ENCODE measurements around the gene COX7A2L. TPM values are rescaled to one million over a fixed set of nuclear protein-coding genes. Genes with fewer than 3 reads are reported as not detected.

Gene COX7A2L
- total RNA-seq, 1 experiment from 2014 or later, result 99.5 TPM

DNA sequence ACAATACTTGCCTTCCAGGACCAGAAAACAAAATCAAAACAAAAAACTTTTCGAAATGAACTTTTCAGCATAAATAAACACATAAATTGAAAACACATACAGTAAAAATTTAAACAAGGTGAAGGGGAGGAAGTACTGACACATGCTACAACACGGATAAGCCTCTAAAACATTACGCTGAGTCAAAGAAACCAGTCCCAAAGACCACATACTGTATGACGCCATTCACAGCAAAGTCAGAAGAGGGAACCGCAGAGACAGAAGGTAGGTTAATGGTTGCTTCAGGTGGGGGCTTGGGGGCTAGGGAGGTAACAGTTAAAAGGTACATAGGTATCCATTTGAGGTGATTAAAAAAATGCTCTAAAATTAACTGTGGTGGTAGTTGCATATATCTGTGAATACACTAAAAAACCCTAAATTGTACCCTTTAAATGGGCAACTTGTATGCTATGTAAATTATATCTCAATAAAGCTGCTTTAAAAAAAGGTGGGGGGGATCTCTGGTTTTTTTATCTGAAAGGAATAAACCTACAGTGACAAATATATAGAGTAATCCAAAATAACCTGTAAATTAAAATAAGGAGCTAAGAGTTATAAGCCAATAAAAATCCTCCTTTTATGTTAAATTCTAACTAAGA lies 7.1 kb downstream of the COX7A2L start:
- H3K4me1 Mint-ChIP-seq, result no peaks in the 10 kb centered on the region; the same call in 1 of the 2 replicates
- ATAC-seq (no peak), DNase-seq (ENCODE audit: low spot score) (no peak)
- H3K27ac Mint-ChIP-seq, result no peak overlapping the region
- no peaks in the 10 kb centered on the region for H3K9me3 Mint-ChIP-seq
- H3K27me3 Mint-ChIP-seq (ENCODE audit: low read depth), result no peaks in the 10 kb centered on the region
- no peak overlapping the region for H3K4me3 Mint-ChIP-seq
- TF ChIP-seq, protein P1, sequence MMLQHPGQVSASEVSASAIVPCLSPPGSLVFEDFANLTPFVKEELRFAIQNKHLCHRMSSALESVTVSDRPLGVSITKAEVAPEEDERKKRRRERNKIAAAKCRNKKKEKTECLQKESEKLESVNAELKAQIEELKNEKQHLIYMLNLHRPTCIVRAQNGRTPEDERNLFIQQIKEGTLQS (CRISPR knock-in tag; conservative IDR thresholded peaks at IDR 0.05), result no peak
- no peak for TF ChIP-seq SOX15 (CRISPR knock-in tag; IDR thresholded peaks at IDR 0.05)
- TF ChIP-seq SP1 (CRISPR knock-in tag; conservative IDR thresholded peaks at IDR 0.05), result no peak
- TF ChIP-seq SMAD4 (CRISPR knock-in tag; IDR thresholded peaks at IDR 0.05), result no peak
- no peak for TF ChIP-seq TEAD1 (CRISPR knock-in tag; IDR thresholded peaks at IDR 0.05)
- TF ChIP-seq, protein P2, sequence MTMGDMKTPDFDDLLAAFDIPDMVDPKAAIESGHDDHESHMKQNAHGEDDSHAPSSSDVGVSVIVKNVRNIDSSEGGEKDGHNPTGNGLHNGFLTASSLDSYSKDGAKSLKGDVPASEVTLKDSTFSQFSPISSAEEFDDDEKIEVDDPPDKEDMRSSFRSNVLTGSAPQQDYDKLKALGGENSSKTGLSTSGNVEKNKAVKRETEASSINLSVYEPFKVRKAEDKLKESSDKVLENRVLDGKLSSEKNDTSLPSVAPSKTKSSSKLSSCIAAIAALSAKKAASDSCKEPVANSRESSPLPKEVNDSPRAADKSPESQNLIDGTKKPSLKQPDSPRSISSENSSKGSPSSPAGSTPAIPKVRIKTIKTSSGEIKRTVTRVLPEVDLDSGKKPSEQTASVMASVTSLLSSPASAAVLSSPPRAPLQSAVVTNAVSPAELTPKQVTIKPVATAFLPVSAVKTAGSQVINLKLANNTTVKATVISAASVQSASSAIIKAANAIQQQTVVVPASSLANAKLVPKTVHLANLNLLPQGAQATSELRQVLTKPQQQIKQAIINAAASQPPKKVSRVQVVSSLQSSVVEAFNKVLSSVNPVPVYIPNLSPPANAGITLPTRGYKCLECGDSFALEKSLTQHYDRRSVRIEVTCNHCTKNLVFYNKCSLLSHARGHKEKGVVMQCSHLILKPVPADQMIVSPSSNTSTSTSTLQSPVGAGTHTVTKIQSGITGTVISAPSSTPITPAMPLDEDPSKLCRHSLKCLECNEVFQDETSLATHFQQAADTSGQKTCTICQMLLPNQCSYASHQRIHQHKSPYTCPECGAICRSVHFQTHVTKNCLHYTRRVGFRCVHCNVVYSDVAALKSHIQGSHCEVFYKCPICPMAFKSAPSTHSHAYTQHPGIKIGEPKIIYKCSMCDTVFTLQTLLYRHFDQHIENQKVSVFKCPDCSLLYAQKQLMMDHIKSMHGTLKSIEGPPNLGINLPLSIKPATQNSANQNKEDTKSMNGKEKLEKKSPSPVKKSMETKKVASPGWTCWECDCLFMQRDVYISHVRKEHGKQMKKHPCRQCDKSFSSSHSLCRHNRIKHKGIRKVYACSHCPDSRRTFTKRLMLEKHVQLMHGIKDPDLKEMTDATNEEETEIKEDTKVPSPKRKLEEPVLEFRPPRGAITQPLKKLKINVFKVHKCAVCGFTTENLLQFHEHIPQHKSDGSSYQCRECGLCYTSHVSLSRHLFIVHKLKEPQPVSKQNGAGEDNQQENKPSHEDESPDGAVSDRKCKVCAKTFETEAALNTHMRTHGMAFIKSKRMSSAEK (CRISPR knock-in tag; IDR thresholded peaks at IDR 0.05; ENCODE audit: borderline replicate concordance), result no peak
- no peak for TF ChIP-seq TP53 (CRISPR knock-in tag; IDR thresholded peaks at IDR 0.05)
- TF ChIP-seq, protein P3, sequence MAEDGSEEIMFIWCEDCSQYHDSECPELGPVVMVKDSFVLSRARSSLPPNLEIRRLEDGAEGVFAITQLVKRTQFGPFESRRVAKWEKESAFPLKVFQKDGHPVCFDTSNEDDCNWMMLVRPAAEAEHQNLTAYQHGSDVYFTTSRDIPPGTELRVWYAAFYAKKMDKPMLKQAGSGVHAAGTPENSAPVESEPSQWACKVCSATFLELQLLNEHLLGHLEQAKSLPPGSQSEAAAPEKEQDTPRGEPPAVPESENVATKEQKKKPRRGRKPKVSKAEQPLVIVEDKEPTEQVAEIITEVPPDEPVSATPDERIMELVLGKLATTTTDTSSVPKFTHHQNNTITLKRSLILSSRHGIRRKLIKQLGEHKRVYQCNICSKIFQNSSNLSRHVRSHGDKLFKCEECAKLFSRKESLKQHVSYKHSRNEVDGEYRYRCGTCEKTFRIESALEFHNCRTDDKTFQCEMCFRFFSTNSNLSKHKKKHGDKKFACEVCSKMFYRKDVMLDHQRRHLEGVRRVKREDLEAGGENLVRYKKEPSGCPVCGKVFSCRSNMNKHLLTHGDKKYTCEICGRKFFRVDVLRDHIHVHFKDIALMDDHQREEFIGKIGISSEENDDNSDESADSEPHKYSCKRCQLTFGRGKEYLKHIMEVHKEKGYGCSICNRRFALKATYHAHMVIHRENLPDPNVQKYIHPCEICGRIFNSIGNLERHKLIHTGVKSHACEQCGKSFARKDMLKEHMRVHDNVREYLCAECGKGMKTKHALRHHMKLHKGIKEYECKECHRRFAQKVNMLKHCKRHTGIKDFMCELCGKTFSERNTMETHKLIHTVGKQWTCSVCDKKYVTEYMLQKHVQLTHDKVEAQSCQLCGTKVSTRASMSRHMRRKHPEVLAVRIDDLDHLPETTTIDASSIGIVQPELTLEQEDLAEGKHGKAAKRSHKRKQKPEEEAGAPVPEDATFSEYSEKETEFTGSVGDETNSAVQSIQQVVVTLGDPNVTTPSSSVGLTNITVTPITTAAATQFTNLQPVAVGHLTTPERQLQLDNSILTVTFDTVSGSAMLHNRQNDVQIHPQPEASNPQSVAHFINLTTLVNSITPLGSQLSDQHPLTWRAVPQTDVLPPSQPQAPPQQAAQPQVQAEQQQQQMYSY (CRISPR knock-in tag; IDR thresholded peaks at IDR 0.05), result no peak
- no peak for TF ChIP-seq ZNF423 (CRISPR knock-in tag; IDR thresholded peaks at IDR 0.05)
- no peak for TF ChIP-seq RELA (CRISPR knock-in tag; IDR thresholded peaks at IDR 0.05; ENCODE audit: borderline replicate concordance)
- no peak for TF ChIP-seq NR1H2 (CRISPR knock-in tag; IDR thresholded peaks at IDR 0.05)
- no peak for TF ChIP-seq MYBL2 (CRISPR knock-in tag; IDR thresholded peaks at IDR 0.05)
- CTCF ChIA-PET, result no interaction called here
- POLR2A ChIA-PET, result no interaction called here
- H3K36me3 Mint-ChIP-seq, result peaks cover 28% of the 10 kb centered on the region

DNA sequence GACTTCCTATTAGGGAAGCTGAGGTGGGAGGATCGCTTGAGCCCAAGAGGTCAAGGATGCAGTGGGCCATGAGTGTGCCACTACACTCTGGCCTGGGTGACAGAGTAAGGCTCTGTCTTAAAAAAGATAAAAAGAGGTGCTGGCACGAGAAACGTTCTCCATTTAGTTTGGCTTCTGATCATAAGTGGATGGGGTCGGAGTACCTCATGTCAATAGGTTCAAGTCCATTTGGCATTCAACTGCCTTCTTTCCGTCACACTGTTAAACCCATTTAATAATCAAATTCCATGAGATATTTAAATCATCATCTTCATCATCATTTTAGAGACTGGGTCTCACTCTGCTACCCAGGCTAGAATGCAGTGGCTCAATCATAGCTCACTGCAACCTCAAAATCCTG lies 9.2 kb downstream of the COX7A2L start:
- no peaks in the 10 kb centered on the region for H3K27me3 Mint-ChIP-seq (ENCODE audit: low read depth)
- POLR2A ChIA-PET, result no interaction called here

More for the DNA sequence above, 9.2 kb downstream of the COX7A2L start:
- Mint-ChIP-seq H3K27ac (no peak overlapping the region), H3K36me3 (peaks cover 40% of the 10 kb centered on the region), H3K9me3 (no peaks in the 10 kb centered on the region), H3K4me1 (no peaks in the 10 kb centered on the region), H3K4me3 (no peak overlapping the region)
- DNase-seq (ENCODE audit: low spot score), result no peak
- CTCF ChIA-PET, result no interaction called here
- TF ChIP-seq IRF2 (CRISPR knock-in tag; IDR thresholded peaks at IDR 0.05; ENCODE audit: borderline replicate concordance, low read depth), result no peak
- no peak for TF ChIP-seq SMAD4 (CRISPR knock-in tag; IDR thresholded peaks at IDR 0.05)
- no peak for TF ChIP-seq EMX1 (CRISPR knock-in tag; IDR thresholded peaks at IDR 0.05)
- TF ChIP-seq, protein P4, sequence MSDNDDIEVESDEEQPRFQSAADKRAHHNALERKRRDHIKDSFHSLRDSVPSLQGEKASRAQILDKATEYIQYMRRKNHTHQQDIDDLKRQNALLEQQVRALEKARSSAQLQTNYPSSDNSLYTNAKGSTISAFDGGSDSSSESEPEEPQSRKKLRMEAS (CRISPR knock-in tag; IDR thresholded peaks at IDR 0.05), result no peak
- TF ChIP-seq, protein P5, sequence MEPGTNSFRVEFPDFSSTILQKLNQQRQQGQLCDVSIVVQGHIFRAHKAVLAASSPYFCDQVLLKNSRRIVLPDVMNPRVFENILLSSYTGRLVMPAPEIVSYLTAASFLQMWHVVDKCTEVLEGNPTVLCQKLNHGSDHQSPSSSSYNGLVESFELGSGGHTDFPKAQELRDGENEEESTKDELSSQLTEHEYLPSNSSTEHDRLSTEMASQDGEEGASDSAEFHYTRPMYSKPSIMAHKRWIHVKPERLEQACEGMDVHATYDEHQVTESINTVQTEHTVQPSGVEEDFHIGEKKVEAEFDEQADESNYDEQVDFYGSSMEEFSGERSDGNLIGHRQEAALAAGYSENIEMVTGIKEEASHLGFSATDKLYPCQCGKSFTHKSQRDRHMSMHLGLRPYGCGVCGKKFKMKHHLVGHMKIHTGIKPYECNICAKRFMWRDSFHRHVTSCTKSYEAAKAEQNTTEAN (CRISPR knock-in tag; IDR thresholded peaks at IDR 0.05), result no peak
- TF ChIP-seq TEAD1 (CRISPR knock-in tag; IDR thresholded peaks at IDR 0.05), result no peak
- TF ChIP-seq ELF4 (CRISPR knock-in tag; IDR thresholded peaks at IDR 0.05; ENCODE audit: low read depth), result no peak
- TF ChIP-seq JAZF1 (CRISPR knock-in tag; IDR thresholded peaks at IDR 0.05), result no peak
- TF ChIP-seq, protein P6, sequence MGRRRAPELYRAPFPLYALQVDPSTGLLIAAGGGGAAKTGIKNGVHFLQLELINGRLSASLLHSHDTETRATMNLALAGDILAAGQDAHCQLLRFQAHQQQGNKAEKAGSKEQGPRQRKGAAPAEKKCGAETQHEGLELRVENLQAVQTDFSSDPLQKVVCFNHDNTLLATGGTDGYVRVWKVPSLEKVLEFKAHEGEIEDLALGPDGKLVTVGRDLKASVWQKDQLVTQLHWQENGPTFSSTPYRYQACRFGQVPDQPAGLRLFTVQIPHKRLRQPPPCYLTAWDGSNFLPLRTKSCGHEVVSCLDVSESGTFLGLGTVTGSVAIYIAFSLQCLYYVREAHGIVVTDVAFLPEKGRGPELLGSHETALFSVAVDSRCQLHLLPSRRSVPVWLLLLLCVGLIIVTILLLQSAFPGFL (CRISPR knock-in tag; IDR thresholded peaks at IDR 0.05; ENCODE audit: borderline replicate concordance), result no peak
- TF ChIP-seq, protein P7, sequence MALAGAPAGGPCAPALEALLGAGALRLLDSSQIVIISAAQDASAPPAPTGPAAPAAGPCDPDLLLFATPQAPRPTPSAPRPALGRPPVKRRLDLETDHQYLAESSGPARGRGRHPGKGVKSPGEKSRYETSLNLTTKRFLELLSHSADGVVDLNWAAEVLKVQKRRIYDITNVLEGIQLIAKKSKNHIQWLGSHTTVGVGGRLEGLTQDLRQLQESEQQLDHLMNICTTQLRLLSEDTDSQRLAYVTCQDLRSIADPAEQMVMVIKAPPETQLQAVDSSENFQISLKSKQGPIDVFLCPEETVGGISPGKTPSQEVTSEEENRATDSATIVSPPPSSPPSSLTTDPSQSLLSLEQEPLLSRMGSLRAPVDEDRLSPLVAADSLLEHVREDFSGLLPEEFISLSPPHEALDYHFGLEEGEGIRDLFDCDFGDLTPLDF (CRISPR knock-in tag; IDR thresholded peaks at IDR 0.05), result no peak
- no peak for TF ChIP-seq PRRX2 (CRISPR knock-in tag; IDR thresholded peaks at IDR 0.05)
- TF ChIP-seq ZNF263 (CRISPR knock-in tag; IDR thresholded peaks at IDR 0.05; ENCODE audit: low read depth), result no peak
- TF ChIP-seq, protein P8, sequence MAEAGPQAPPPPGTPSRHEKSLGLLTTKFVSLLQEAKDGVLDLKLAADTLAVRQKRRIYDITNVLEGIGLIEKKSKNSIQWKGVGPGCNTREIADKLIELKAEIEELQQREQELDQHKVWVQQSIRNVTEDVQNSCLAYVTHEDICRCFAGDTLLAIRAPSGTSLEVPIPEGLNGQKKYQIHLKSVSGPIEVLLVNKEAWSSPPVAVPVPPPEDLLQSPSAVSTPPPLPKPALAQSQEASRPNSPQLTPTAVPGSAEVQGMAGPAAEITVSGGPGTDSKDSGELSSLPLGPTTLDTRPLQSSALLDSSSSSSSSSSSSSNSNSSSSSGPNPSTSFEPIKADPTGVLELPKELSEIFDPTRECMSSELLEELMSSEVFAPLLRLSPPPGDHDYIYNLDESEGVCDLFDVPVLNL (CRISPR knock-in tag; IDR thresholded peaks at IDR 0.05; ENCODE audit: borderline replicate concordance, low read depth), result no peak
- ATAC-seq, result no peak

Data from WTC11 (cell line).